MG63 (cell line): ENCODE results near the gene MYCBP2. TPM values are rescaled to one million over a fixed set of nuclear protein-coding genes. Genes with fewer than 3 reads are reported as not detected.

Source experiments
- DNase-seq: peaks from one replicate; pipeline ENCODE4 v3.0.0-alpha.2; 2020
- H3K27me3 ChIP-seq: fragments of 250-450 bp; sonication (Bioruptor Pico); 2 replicates; pipeline ENCODE4 v1.5.1; 2020; ENCODE audit warnings: mild to moderate bottlenecking, moderate library complexity
- H3K36me3 ChIP-seq: fragments of 250-450 bp; sonication (Bioruptor Pico); 2 replicates; pipeline ENCODE4 v1.5.1; 2020; ENCODE audit warnings: mild to moderate bottlenecking, moderate library complexity
- H3K4me3 ChIP-seq: fragments of 250-450 bp; sonication (Bioruptor Pico); 2 replicates; pipeline ENCODE4 v1.5.1; 2020; ENCODE audit warnings: mild to moderate bottlenecking, moderate library complexity
- H3K9me3 ChIP-seq: fragments of 250-450 bp; sonication (Bioruptor Pico); 2 replicates; pipeline ENCODE4 v1.5.1; 2020; ENCODE audit warnings: mild to moderate bottlenecking, moderate library complexity
- total RNA-seq: library from RNA; depleted of rRNA; stranded (reverse); fragments of >200 nt; shearing (Covaris generic); gene quantifications from 2 replicates; pipeline ENCODE4 v1.2.3, GENCODE V29; 2014; ENCODE audit warnings: low replicate concordance

Gene MYCBP2
- total RNA-seq, 1 experiment from 2014 or later: 20.5 TPM

GRCh38 chr13:77047649-77048343 is 279.1 kb downstream of the MYCBP2 start:
- no peak overlapping the region for H3K4me3 ChIP-seq
- no peaks in the 10 kb centered on the region for H3K27me3 ChIP-seq
- H3K9me3 ChIP-seq: no peaks in the 10 kb centered on the region
- peaks cover 17% of the 10 kb centered on the region for H3K36me3 ChIP-seq
- DNase-seq: no peak

DNA sequence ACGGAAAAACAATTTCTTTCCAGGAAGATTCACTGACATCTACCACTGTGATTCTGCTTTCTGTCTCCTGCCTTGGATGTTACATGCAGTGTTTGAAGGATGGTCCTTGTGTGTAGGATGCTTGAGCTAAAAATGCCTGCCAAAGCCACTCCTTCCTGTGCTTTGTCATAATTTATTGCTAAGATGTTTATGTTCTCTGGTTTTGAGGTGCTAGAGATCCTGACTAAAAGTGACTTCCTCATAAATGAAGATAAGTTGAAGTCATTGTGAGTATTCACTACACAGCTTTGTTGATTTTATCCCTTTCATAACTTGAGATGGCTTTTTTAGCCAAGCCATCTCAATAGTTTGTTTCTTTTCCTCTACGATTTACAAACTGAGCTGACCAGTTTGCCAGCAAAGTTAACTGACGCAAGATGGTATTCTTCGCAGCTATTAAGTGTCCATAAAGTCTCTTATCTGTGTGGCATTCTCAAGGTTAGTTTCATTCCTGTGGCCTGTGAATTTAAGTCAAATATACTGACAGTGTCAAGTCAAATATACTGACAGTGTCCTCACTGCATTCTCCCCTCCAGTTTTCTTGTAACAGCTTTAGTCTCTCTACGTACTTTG is 284.2 kb downstream of the MYCBP2 start:
- H3K36me3 ChIP-seq: peaks cover 10% of the 10 kb centered on the region
- H3K4me3 ChIP-seq: no peak overlapping the region
- no peaks in the 10 kb centered on the region for H3K9me3 ChIP-seq
- DNase-seq: no peak
- no peaks in the 10 kb centered on the region for H3K27me3 ChIP-seq

DNA sequence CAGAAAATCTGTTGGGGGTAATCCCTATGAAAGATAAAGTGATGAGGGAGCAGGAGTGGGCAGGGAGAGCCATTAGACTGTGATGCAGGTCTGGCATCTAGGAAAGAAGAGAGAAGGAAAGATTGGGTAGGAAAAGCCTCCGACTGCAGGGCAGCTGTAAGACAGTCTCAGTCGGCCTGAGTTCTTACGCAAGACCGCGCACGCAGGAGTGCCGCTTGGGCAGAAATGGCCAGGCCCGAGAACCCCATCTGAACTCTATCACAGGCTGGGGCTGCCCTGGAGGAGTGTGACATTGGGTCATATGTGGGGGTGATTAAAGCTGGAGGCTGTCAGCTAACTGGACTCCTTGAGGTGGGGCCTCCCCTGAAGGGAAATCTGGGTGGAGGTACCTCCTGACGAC is 286.1 kb downstream of the MYCBP2 start:
- H3K36me3 ChIP-seq: peaks cover 6% of the 10 kb centered on the region
- H3K9me3 ChIP-seq: no peaks in the 10 kb centered on the region
- H3K4me3 ChIP-seq: no peak overlapping the region
- no peak for DNase-seq
- H3K27me3 ChIP-seq: no peaks in the 10 kb centered on the region

- no peak for DNase-seq
- Histone ChIP-seq H3K36me3 (peaks cover 3% of the 10 kb centered on the region), H3K27me3 (no peaks in the 10 kb centered on the region), H3K9me3 (no peaks in the 10 kb centered on the region), H3K4me3 (no peak overlapping the region)
Observed at GRCh38 chr13:77040076-77040475, 286.8 kb downstream of the MYCBP2 start.

- no peaks in the 10 kb centered on the region for H3K9me3 ChIP-seq
- H3K36me3 ChIP-seq: no peaks in the 10 kb centered on the region
- DNase-seq: no peak
- H3K27me3 ChIP-seq: no peaks in the 10 kb centered on the region
- H3K4me3 ChIP-seq: no peak overlapping the region
Observed at GRCh38 chr13:77038907-77039480, 287.9 kb downstream of the MYCBP2 start.

- Histone ChIP-seq H3K4me3 (no peak overlapping the region), H3K36me3 (no peaks in the 10 kb centered on the region), H3K27me3 (no peaks in the 10 kb centered on the region), H3K9me3 (no peaks in the 10 kb centered on the region)
- no peak for DNase-seq
Observed at GRCh38 chr13:77036279-77036678, 290.6 kb downstream of the MYCBP2 start.

GRCh38 chr13:77034881-77035280 is 292.0 kb downstream of the MYCBP2 start:
- no peak overlapping the region for H3K4me3 ChIP-seq
- H3K27me3 ChIP-seq: no peaks in the 10 kb centered on the region
- DNase-seq: no peak
- H3K9me3 ChIP-seq: no peaks in the 10 kb centered on the region
- no peaks in the 10 kb centered on the region for H3K36me3 ChIP-seq

GRCh38 chr13:77033717-77034302 is 293.1 kb downstream of the MYCBP2 start:
- H3K36me3 ChIP-seq: no peaks in the 10 kb centered on the region
- DNase-seq: no peak
- H3K4me3 ChIP-seq: no peak overlapping the region
- no peaks in the 10 kb centered on the region for H3K9me3 ChIP-seq
- H3K27me3 ChIP-seq: no peaks in the 10 kb centered on the region

GRCh38 chr13:77031656-77032243 is 295.1 kb downstream of the MYCBP2 start:
- Histone ChIP-seq H3K4me3 (no peak overlapping the region), H3K36me3 (no peaks in the 10 kb centered on the region), H3K9me3 (no peaks in the 10 kb centered on the region), H3K27me3 (no peaks in the 10 kb centered on the region)
- no peak for DNase-seq

- H3K27me3 ChIP-seq: no peaks in the 10 kb centered on the region
- no peaks in the 10 kb centered on the region for H3K9me3 ChIP-seq
- no peak overlapping the region for H3K4me3 ChIP-seq
- no peak for DNase-seq
- H3K36me3 ChIP-seq: peaks cover 4% of the 10 kb centered on the region
Observed at GRCh38 chr13:77029436-77029835, 297.5 kb downstream of the MYCBP2 start.

- Histone ChIP-seq H3K36me3 (peaks cover 4% of the 10 kb centered on the region), H3K9me3 (no peaks in the 10 kb centered on the region), H3K4me3 (peak overlapping the region; percentile 67; the same call in 1 of the 2 replicates), H3K27me3 (no peaks in the 10 kb centered on the region)
- peak; percentile 19 for DNase-seq
Observed at GRCh38 chr13:77028202-77028601, 298.7 kb downstream of the MYCBP2 start.

- Histone ChIP-seq H3K27me3 (no peaks in the 10 kb centered on the region), H3K9me3 (no peaks in the 10 kb centered on the region), H3K36me3 (peaks cover 10% of the 10 kb centered on the region), H3K4me3 (peak within 1 kb of the TSS; percentile 67)
- peak; percentile 87 for DNase-seq
Observed at GRCh38 chr13:77026861-77027621, 299.9 kb downstream of the MYCBP2 start, which contains the start of gene FBXL3. Gene FBXL3 (minus strand): TSS chr13:77027159. CDS start chr13:77021860, 5,299 bp downstream.

- Histone ChIP-seq H3K36me3 (peaks cover 17% of the 10 kb centered on the region), H3K27me3 (no peaks in the 10 kb centered on the region), H3K9me3 (no peaks in the 10 kb centered on the region), H3K4me3 (peak overlapping the region; percentile 67)
- DNase-seq: peak; percentile 88
Observed at GRCh38 chr13:77026255-77026860, 300.5 kb downstream of the MYCBP2 start.

DNA sequence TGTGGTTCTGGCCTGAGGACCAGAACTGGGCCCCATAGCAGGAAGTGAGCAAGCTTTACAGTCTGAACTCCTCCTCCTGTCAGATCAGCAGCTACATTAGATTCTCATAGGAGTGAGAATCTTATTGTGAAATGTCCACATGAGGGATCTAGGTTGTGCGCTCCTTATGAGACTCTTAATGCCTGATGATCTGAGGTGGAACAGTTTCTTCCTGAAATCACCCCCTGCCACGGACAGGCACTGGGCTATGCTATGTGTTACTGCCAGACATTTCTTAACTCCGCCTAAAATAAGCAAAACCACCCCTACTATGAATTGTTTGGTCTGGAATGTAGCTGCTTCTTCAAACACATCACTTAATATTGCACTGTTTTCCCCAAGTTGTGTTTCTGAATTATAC is 304.6 kb downstream of the MYCBP2 start:
- no peak for DNase-seq

DNA sequence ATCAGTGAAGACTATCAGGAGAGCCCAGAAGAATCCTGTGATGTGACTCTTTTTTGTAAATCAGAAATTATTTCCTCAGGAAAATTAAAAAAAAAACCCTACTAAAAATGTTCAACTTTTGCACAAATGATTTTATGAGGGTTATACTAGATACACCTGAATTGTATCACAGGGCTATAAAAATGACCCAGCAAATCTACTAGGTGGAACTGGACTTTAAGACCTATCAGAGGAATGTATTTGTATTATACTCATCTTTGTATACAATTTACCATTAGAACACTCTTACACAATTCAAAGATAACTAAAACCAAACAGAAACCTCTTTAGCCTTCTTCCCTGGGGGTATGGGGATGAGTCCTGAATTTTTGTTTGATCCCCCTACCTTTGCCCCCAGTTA is 307.1 kb downstream of the MYCBP2 start:
- Histone ChIP-seq H3K36me3 (peaks cover 59% of the 10 kb centered on the region), H3K4me3 (no peak overlapping the region), H3K9me3 (no peaks in the 10 kb centered on the region), H3K27me3 (no peaks in the 10 kb centered on the region)
- DNase-seq: no peak

More for the DNA sequence above, 304.6 kb downstream of the MYCBP2 start:
- H3K36me3 ChIP-seq: peaks cover 38% of the 10 kb centered on the region
- H3K27me3 ChIP-seq: no peaks in the 10 kb centered on the region
- no peaks in the 10 kb centered on the region for H3K9me3 ChIP-seq
- no peak overlapping the region for H3K4me3 ChIP-seq
